Transverse colon (tissue), 4 donors: ENCODE results near the gene FRYL. TPM values are rescaled to one million over a fixed set of nuclear protein-coding genes. Genes with fewer than 3 reads are reported as not detected.

ENCODE experiments used
- DNase-seq: peaks from one replicate; pipeline ENCODE4 v3.0.0-alpha.2; 2019
- H3K27ac ChIP-seq, 4 donors: fragments of 200-600 bp; sonication (generic); 2 replicates each; pipeline ENCODE4 v1.5.1; 2016 to 2018; ENCODE audit warnings: inconsistent platforms in 4 of 4
- H3K27me3 ChIP-seq: fragments of 200-600 bp; sonication (generic); 2 replicates; pipeline ENCODE4 v1.5.1; 2017; ENCODE audit warnings: inconsistent platforms
- H3K36me3 ChIP-seq, 4 donors: fragments of 200-600 bp; sonication (generic); 2 replicates each; pipeline ENCODE4 v1.5.1; 2017 to 2019; ENCODE audit warnings: inconsistent platforms in 4 of 4
- H3K4me1 ChIP-seq, 4 donors: fragments of 200-600 bp; sonication (generic); 2 replicates each; pipeline ENCODE4 v1.5.1; 2017 to 2020; ENCODE audit warnings: inconsistent platforms in 4 of 4
- H3K4me3 ChIP-seq, 4 donors: fragments of 200-600 bp; sonication (generic); 1 replicate in 1 of 4; 2 replicates in 3 of 4; pipeline versions ENCODE4 v1.5.1 to v1.6.1; 2017 to 2019; ENCODE audit warnings: inconsistent platforms in 4 of 4
- H3K9me3 ChIP-seq, 2 donors: fragments of 200-600 bp; sonication (generic); 2 replicates each; pipeline ENCODE4 v1.5.1; 2017 to 2019; ENCODE audit warnings: inconsistent platforms in 2 of 2
- EP300 ChIP-seq: sonication (generic); formaldehyde crosslinking; IDR thresholded peaks from one replicate; pipeline ENCODE4 v1.6.1; 2017; ENCODE audit warnings: antibody characterized with exemption, low read depth
- POLR2A ChIP-seq: fragments of 450-650 bp; IDR thresholded peaks from one replicate; pipeline ENCODE4 v1.6.1; 2016; ENCODE audit warnings: antibody characterized with exemption, mild to moderate bottlenecking, moderate library complexity
- POLR2AphosphoS5 ChIP-seq, 3 donors: sonication (generic); formaldehyde crosslinking; IDR thresholded peaks; one replicate each; pipeline ENCODE4 v1.6.1; 2016; ENCODE audit warnings: antibody characterized with exemption in 3 of 3
- WGBS, 2 donors: methylation state at CpG; one replicate each; pipeline ENCODE4 v1.1.5; 2018; ENCODE audit warnings: low coverage in 1 of 2; 5-methylcytosine and 5-hydroxymethylcytosine counted together
- in situ Hi-C, 4 donors: fragments of 200-750 bp; cut with MboI; loops; one replicate each; pipeline versions ENCODE4 v1.15.0 to v1.15.1; 2017; ENCODE audit warnings: low sequenced_read_pairs in 3 of 4, low pct_ligation_motif_present in 1 of 4, low pct_unique_long_range_greater_than_20kb in 1 of 4
- intact Hi-C: fragments of 100-400 bp; cut with DNase I; formaldehyde crosslinking; loops from one replicate; pipeline ENCODE4 v1.15.1; 2023; ENCODE audit warnings: low total_unique reads
- total RNA-seq, 4 donors: library from RNA; depleted of rRNA; stranded (reverse); fragments of >200 nt; gene quantifications; one replicate each; pipeline ENCODE4 v1.1.0, GENCODE V29; 2016
- TF ChIP-seq, protein P1 (sequence below), 5 experiments: fragments of 200-600 bp in 3 of 5; fragments of 450-650 bp in 2 of 5; sonication (generic) in 3 of 5; IDR thresholded peaks; 1 replicate in 2 of 5; 2 replicates in 3 of 5; pipeline ENCODE4 v1.5.1; 2016 to 2017; ENCODE audit warnings: antibody characterized with exemption in 5 of 5, inconsistent platforms in 3 of 5, mild to moderate bottlenecking in 2 of 5, moderate library complexity in 1 of 5

The FRYL gene
- total RNA-seq, 4 donors from 2014 or later = 477 to 645 (median 545) TPM

DNA sequence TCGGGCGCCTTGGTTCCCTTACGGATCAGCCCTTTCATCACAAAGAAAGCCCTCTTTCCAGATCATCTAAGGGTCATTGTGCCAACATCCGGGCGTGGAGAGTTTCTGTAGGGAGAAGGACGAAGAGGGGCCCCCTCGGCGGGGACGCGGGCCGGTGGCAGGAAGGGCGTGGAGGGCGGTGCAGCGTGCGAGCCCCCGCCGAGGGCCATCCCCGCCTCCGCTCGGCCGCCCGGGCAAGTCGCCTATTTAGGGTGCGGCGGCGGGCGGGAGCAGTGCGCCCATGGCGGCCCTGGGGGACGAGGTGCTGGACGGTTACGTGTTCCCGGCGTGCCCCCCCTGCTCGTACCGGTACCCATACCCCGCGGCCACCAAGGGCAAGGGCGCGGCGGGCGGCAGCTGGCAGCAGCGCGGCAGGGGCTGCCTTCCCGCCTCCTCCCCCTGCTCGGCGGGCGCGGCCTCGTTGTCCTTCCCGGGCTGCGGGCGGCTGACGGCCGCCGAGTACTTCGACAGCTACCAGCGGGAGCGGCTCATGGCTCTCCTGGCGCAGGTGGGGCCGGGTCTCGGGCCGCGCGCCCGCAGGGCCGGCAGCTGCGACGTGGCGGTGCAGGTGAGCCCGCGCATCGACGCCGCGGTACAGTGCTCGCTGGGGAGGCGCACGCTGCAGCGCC, 289.9 kb downstream of the FRYL start, which contains the start of gene ZAR1:
Gene ZAR1 (plus strand): TSS at position 241 of the 668 bp plus-strand sequence. CDS start 40 bp downstream, at position 281.
- DNase-seq = no peak
- TF ChIP-seq POLR2AphosphoS5 (IDR thresholded peaks at IDR 0.05) = no peak
- no peak for TF ChIP-seq EP300

DNA sequence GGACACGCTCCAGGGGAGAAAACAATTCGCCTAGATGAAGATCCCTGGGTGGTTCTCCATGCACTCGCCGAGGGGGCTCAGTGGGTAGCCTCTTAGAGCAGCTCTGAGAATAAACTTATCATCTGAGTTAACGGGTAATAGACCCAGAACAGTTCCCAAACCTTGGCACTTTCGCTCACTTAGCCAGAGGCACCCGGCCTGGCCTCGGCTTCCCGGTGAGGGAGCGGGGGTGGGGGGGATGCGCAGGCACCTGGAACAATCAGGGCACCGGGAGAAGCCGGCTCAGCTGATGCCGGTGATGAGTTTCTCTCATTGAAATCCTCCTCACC, 290.4 kb downstream of the FRYL start:
- WGBS, 2 donors = 28% methylated on average over 4 to 14 of the region's 14 CpGs
- in situ Hi-C loops = loop anchor here in 1 of 4 donors (25.0 kb wide), 1 partner anchor 177 kb away; no protein-coding TSS in a partner anchor
- H3K4me3 ChIP-seq = peak overlapping the region in 1 of 4 donors; percentile 38
- intact Hi-C loops = no loop called here
- H3K27me3 ChIP-seq = peaks cover 77% of the 10 kb centered on the region
- no peaks in the 10 kb centered on the region for H3K36me3 ChIP-seq
- H3K27ac ChIP-seq = no peak overlapping the region
- H3K9me3 ChIP-seq = no peaks in the 10 kb centered on the region
- DNase-seq = no peak
- TF ChIP-seq, protein P1, sequence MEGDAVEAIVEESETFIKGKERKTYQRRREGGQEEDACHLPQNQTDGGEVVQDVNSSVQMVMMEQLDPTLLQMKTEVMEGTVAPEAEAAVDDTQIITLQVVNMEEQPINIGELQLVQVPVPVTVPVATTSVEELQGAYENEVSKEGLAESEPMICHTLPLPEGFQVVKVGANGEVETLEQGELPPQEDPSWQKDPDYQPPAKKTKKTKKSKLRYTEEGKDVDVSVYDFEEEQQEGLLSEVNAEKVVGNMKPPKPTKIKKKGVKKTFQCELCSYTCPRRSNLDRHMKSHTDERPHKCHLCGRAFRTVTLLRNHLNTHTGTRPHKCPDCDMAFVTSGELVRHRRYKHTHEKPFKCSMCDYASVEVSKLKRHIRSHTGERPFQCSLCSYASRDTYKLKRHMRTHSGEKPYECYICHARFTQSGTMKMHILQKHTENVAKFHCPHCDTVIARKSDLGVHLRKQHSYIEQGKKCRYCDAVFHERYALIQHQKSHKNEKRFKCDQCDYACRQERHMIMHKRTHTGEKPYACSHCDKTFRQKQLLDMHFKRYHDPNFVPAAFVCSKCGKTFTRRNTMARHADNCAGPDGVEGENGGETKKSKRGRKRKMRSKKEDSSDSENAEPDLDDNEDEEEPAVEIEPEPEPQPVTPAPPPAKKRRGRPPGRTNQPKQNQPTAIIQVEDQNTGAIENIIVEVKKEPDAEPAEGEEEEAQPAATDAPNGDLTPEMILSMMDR (IDR thresholded peaks at IDR 0.05) = no peak
- no peak for TF ChIP-seq EP300
- TF ChIP-seq POLR2AphosphoS5 (IDR thresholded peaks at IDR 0.05) = no peak
- TF ChIP-seq POLR2A = no peak
- H3K4me1 ChIP-seq = peaks cover 0 to 16% (median 10%) of the 10 kb centered on the region in 4 donors

More for the DNA sequence above, 289.9 kb downstream of the FRYL start, which contains the start of gene ZAR1:
- H3K4me1 ChIP-seq = peaks cover 0 to 16% (median 10%) of the 10 kb centered on the region in 4 donors
- in situ Hi-C loops = loop anchor here in 1 of 4 donors (25.0 kb wide), 1 partner anchor 178 kb away; no protein-coding TSS in a partner anchor
- no peaks in the 10 kb centered on the region for H3K9me3 ChIP-seq
- H3K4me3 ChIP-seq = peak within 1 kb of the TSS in 3 of 4 donors; percentile 3 to 38 (median 30)
- 11% methylated on average over 31 of the region's 80 CpGs; no CpG with 5 or more reads in 1 of the 2 donors for WGBS, 2 donors
- peaks cover 72% of the 10 kb centered on the region for H3K27me3 ChIP-seq
- no peaks in the 10 kb centered on the region for H3K36me3 ChIP-seq
- intact Hi-C loops = no loop called here
- H3K27ac ChIP-seq = no peak within 1 kb of the TSS

DNA sequence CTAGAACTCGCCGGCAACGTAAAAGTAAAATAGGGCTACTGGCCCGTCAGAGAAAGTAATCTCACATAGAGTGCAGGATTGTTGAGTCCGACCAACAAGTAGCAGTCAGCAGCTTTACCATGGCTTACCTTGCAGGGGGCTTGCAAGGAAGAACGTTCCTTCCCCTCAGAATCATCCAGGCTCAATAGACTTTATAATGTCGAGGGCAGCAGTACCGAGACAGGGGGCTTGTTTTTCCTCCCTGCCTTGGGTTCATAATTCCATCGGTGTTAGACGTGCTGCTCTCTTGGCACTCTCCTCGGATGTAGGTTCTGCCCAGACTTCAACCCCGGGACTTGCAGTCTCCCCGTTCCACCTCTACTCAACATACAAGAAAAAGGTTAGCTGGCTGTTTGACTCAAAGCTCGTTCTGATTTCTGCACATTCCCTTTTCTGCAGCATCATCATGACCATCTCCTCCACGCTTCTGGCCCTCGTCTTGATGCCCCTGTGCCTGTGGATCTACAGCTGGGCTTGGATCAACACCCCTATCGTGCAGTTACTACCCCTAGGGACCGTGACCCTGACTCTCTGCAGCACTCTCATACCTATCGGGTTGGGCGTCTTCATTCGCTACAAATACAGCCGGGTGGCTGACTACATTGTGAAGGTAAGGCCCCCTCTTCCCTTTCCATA, 295.4 kb downstream of the FRYL start:
- TF ChIP-seq, protein P1 (IDR thresholded peaks at IDR 0.05) = no peak
- no peak for TF ChIP-seq EP300
- TF ChIP-seq POLR2AphosphoS5 (IDR thresholded peaks at IDR 0.05) = no peak
- no peak for TF ChIP-seq POLR2A
- in situ Hi-C loops = loop anchor here in 1 of 4 donors (25.0 kb wide), 1 partner anchor 172 kb away; no protein-coding TSS in a partner anchor

DNA sequence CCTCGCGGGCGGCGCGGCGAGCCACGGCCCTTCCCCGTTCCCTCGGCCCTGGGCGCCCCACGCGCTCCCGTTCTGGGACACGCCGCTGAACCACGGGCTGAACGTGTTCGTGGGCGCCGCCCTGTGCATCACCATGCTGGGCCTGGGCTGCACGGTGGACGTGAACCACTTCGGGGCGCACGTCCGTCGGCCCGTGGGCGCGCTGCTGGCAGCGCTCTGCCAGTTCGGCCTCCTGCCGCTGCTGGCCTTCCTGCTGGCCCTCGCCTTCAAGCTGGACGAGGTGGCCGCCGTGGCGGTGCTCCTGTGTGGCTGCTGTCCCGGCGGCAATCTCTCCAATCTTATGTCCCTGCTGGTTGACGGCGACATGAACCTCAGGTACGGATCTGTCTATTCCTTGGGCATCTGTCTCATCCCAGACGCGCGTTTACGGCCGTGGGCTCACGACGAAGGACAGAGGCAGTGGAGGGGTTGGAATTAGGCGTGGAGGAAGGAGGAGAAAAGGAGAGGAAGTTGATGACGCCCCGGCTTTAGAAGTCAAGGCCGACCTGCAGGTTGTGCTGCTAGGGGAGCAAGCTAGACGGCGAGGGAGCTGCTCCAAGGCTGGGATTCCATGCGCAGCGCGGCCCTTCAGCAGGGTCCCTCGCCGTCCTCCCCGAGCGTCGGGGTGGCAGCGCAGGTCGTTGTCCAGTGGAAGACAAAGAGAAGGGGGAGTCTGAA, 296.1 kb downstream of the FRYL start:
- 17 to 19% methylated on average over 19 to 45 of the region's 66 CpGs for WGBS, 2 donors
- no peak for DNase-seq
- no peak overlapping the region for H3K27ac ChIP-seq
- peak overlapping the region in 3 of 4 donors; percentile 10 to 47 (median 27) for H3K4me3 ChIP-seq
- intact Hi-C loops (no loop called here), in situ Hi-C loops (loop anchor here in 1 of 4 donors (25.0 kb wide), 1 partner anchor 172 kb away; no protein-coding TSS in a partner anchor)
- TF ChIP-seq POLR2AphosphoS5 (IDR thresholded peaks at IDR 0.05) = no peak
- TF ChIP-seq, protein P1 (IDR thresholded peaks at IDR 0.05) = no peak
- no peak for TF ChIP-seq EP300
- TF ChIP-seq POLR2A = no peak
- H3K27me3 ChIP-seq = peaks cover 91% of the 10 kb centered on the region
- H3K36me3 ChIP-seq = no peaks in the 10 kb centered on the region
- peaks cover 0 to 9% (median 8%) of the 10 kb centered on the region in 4 donors for H3K4me1 ChIP-seq
- no peaks in the 10 kb centered on the region for H3K9me3 ChIP-seq

More for the DNA sequence above, 295.4 kb downstream of the FRYL start:
- 47 to 57% methylated on average over 8 to 22 of the region's 22 CpGs for WGBS, 2 donors
- H3K9me3 ChIP-seq = no peaks in the 10 kb centered on the region
- no peak overlapping the region for H3K4me3 ChIP-seq
- H3K27me3 ChIP-seq = peaks cover 98% of the 10 kb centered on the region
- DNase-seq = no peak
- H3K36me3 ChIP-seq = no peaks in the 10 kb centered on the region
- intact Hi-C loops = no loop called here
- no peak overlapping the region for H3K27ac ChIP-seq
- H3K4me1 ChIP-seq = peaks cover 0 to 11% (median 9%) of the 10 kb centered on the region in 4 donors
